K562 (cell line): ENCODE measurements around the gene ZNF865. TPM values are rescaled to one million over a fixed set of nuclear protein-coding genes. Genes with fewer than 3 reads are reported as not detected.

Source experiments
- CBX5 ChIP-seq: IDR thresholded peaks from 2 replicates; pipeline ENCODE4 v1.6.1; 2014; ENCODE audit warnings: low read depth, borderline replicate concordance
- DNMT1 ChIP-seq: fragments of 450-650 bp; IDR thresholded peaks from 2 replicates; pipeline ENCODE4 v1.6.1; 2016; ENCODE audit warnings: antibody characterized with exemption, mild to moderate bottlenecking
- HLTF ChIP-seq: fragments of 450-650 bp; IDR thresholded peaks from 2 replicates; pipeline ENCODE4 v1.6.1; 2016
- HMG20A ChIP-seq: fragments of 450-650 bp; formaldehyde crosslinking; conservative IDR thresholded peaks from 2 replicates; pipeline ENCODE4 v1.4.0; 2020; ENCODE audit warnings: mild to moderate bottlenecking, mixed read lengths
- HOXB6 ChIP-seq: fragments of 250-450 bp; sonication (Bioruptor Pico); IDR thresholded peaks from 2 replicates; pipeline ENCODE4 v1.5.1; 2022; ENCODE audit warnings: mild to moderate bottlenecking, borderline replicate concordance
- ILF3 ChIP-seq: fragments of 450-650 bp; IDR thresholded peaks from 2 replicates; pipeline ENCODE4 v1.6.1; 2018; ENCODE audit warnings: antibody characterized with exemption, mild to moderate bottlenecking, moderate library complexity, borderline replicate concordance
- MCM7 ChIP-seq, 2 experiments: fragments of 450-650 bp; IDR thresholded peaks; 2 replicates each; pipeline ENCODE4 v1.6.1; 2016 to 2018
- NCOA2 ChIP-seq, 2 experiments: fragments of 450-650 bp; IDR thresholded peaks; 2 replicates each; pipeline ENCODE4 v1.6.1; 2018; ENCODE audit warnings: mild to moderate bottlenecking in 2 of 2, moderate library complexity in 1 of 2; ENCODE audit not compliant: partially characterized antibody in 2 of 2
- POLR3A ChIP-seq: IDR thresholded peaks from 2 replicates; pipeline ENCODE4 v1.6.1; 2011; ENCODE audit warnings: borderline replicate concordance, mild to moderate bottlenecking, moderate library complexity; ENCODE audit not compliant: insufficient read length, insufficient read depth; ENCODE audit errors: extremely low read depth
- RAD21 ChIP-seq, 2 experiments: fragments of 250-450 bp in 1 of 2; fragments of 450-650 bp in 1 of 2; sonication (Bioruptor Pico) in 1 of 2; formaldehyde crosslinking in 1 of 2; IDR thresholded peaks in 1 of 2; conservative IDR thresholded peaks in 1 of 2; 2 replicates each; pipeline versions ENCODE4 v1.4.0 to v1.8.0; 2020 to 2022; ENCODE audit warnings: mild to moderate bottlenecking in 2 of 2, moderate library complexity in 1 of 2
- SMAD2 ChIP-seq: fragments of 150-350 bp; IDR thresholded peaks from 2 replicates; pipeline ENCODE4 v1.6.1; 2014; ENCODE audit warnings: low read depth, mild to moderate bottlenecking, low read length
- SNIP1 ChIP-seq: fragments of 450-650 bp; IDR thresholded peaks from 2 replicates; pipeline ENCODE4 v1.7.1; 2017; ENCODE audit warnings: low read depth, mild to moderate bottlenecking
- SREBF2 ChIP-seq: sonication (generic); formaldehyde crosslinking; IDR thresholded peaks from 2 replicates; pipeline ENCODE4 v1.4.0; 2020; ENCODE audit warnings: mild to moderate bottlenecking, missing genetic modification reagents
- TAL1 ChIP-seq: fragments of 450-650 bp; IDR thresholded peaks from 2 replicates; pipeline ENCODE4 v1.6.1; 2016; ENCODE audit warnings: mild to moderate bottlenecking
- ZKSCAN3 ChIP-seq: fragments of 250-450 bp; sonication (Bioruptor Pico); IDR thresholded peaks from 2 replicates; pipeline ENCODE4 v1.4.0; 2020
- ZNF41 ChIP-seq: fragments of 250-450 bp; sonication (Bioruptor Pico); conservative IDR thresholded peaks from 2 replicates; pipeline ENCODE4 v1.4.0; 2020; ENCODE audit warnings: mild to moderate bottlenecking
- ZNF695 ChIP-seq: fragments of 450-650 bp; formaldehyde crosslinking; IDR thresholded peaks from 2 replicates; pipeline ENCODE4 v1.4.0; 2020; ENCODE audit warnings: mild to moderate bottlenecking, moderate library complexity
- polyA plus RNA-seq, 8 experiments: library from polyadenylated mRNA; depleted of rRNA in 4 of 8; stranded (reverse) in 5 of 8; unstranded in 3 of 8; fragments of >200 nt; fragmentation: Nextera tagmentation in 2 of 8; fragmentation: Illumina TruSeq in 1 of 8; extraction: Ambion mirVana in 2 of 8; extraction: Trizol in 1 of 8; gene quantifications; 2 replicates each; pipeline versions ENCODE4 v1.2.1 to v1.2.3, GENCODE V29; 2011 to 2014; ENCODE audit warnings: inconsistent platforms in 1 of 8, missing spikeins in 1 of 8
- total RNA-seq, 7 experiments: library from RNA; depleted of rRNA in 6 of 7; stranded (reverse); fragments of >200 nt in 6 of 7; fragmentation: Illumina TruSeq in 2 of 7; extraction: Trizol in 2 of 7; gene quantifications; 2 replicates each; pipeline versions ENCODE4 v1.2.1 to v1.2.3, GENCODE V29; 2011 to 2021; ENCODE audit warnings: low replicate concordance in 1 of 7
- TF ChIP-seq, protein P1 (sequence below): fragments of 450-650 bp; IDR thresholded peaks from 2 replicates; pipeline ENCODE4 v1.6.1; 2018; ENCODE audit warnings: mild to moderate bottlenecking, low read depth; ENCODE audit not compliant: partially characterized antibody
- TF ChIP-seq, protein P2 (sequence below): sonication (generic); formaldehyde crosslinking; IDR thresholded peaks from 2 replicates; pipeline ENCODE4 v1.9.0; 2022; ENCODE audit warnings: mild to moderate bottlenecking, missing genetic modification reagents

The ZNF865 gene
- total and polyA plus RNA-seq, 9 of the 15 experiments (the other 6 are each of a cell fraction or from before 2014, with no cell fraction given), result 0.40 to 18.8 (median 1.6) TPM; not detected in 2

DNA sequence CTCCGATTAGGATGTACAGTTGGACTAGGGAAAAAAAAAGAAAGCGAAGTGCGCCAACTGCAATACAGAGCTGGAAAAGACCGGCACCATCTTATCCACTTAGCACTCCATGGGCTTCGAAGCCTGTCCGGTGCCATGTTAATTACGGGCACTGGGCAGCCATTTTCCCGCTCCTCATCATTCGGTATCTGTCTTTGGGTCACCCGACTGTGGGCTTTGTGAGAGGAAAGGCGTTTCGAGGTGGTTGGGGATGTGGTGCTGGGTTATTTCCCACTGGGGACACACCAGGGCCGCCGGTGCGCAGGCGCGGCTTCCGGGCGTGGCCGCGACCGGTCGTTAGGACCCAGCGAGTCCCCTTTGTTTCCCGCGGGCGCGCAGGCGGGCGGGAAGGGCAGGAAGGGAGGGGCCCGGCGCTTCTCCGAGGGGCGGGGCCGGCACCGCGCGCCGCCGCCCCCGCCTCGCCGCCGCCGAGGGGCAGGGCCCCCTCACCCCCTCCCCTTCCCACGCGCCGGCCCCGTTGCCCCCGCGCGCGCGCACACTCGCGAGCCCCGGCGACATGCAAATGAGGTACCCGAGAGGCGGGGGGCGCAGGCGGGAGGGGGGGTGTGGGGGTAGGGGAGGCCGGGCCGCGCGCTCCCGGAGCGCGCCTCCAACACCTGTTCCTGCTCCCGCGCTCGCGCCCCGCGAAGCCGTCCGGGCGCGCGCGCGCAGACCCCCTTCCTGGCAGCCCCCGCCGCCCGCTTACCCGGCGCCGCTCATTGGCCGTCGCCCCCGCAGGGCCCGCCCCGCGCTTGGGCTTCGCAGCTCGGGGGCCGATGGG, 5.4 kb upstream of the ZNF865 start, which contains the start of gene ZNF524 (continued):
- TF ChIP-seq, protein P1, sequence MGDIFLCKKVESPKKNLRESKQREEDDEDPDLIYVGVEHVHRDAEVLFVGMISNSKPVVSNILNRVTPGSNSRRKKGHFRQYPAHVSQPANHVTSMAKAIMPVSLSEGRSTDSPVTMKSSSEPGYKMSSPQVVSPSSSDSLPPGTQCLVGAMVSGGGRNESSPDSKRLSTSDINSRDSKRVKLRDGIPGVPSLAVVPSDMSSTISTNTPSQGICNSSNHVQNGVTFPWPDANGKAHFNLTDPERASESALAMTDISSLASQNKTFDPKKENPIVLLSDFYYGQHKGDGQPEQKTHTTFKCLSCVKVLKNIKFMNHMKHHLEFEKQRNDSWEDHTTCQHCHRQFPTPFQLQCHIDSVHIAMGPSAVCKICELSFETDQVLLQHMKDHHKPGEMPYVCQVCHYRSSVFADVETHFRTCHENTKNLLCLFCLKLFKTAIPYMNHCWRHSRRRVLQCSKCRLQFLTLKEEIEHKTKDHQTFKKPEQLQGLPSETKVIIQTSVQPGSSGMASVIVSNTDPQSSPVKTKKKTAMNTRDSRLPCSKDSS, result no peak
- TF ChIP-seq CBX5 (no peak), SNIP1 (no peak), RAD21 (CRISPR knock-in tag; conservative IDR thresholded peaks at IDR 0.05 in 1 of 2, IDR thresholded peaks at IDR 0.05 in 1 of 2) (no peak), ILF3 (no peak), MCM7 (IDR thresholded peaks at IDR 0.05) (no peak), NCOA2 (IDR thresholded peaks at IDR 0.05; ENCODE audit: partially characterized antibody in 2 of 2) (no peak), HMG20A (CRISPR knock-in tag) (no peak), TAL1 (no peak), ZKSCAN3 (CRISPR knock-in tag) (no peak), ZNF695 (CRISPR knock-in tag) (no peak), POLR3A (no peak), DNMT1 (no peak), HOXB6 (no peak), SMAD2 (no peak), SREBF2 (CRISPR knock-in tag) (no peak), HLTF (no peak), ZNF41 (CRISPR knock-in tag) (no peak)
- TF ChIP-seq, protein P2, sequence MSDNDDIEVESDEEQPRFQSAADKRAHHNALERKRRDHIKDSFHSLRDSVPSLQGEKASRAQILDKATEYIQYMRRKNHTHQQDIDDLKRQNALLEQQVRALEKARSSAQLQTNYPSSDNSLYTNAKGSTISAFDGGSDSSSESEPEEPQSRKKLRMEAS (CRISPR knock-in tag), result no peak; the same call in none of the 2 replicates
- TF ChIP-seq, all 486 proteins: peak for 121
